Lower leg skin (tissue), 4 donors: Measurements from ENCODE around the gene SPARC. TPM values are rescaled to one million over a fixed set of nuclear protein-coding genes. Genes with fewer than 3 reads are reported as not detected.

Experiments
- DNase-seq, 2 donors: peaks; one replicate each; pipeline ENCODE4 v3.0.0-alpha.2; 2019; ENCODE audit warnings: low spot score in 2 of 2
- H3K4me3 ChIP-seq: fragments of 200-600 bp; sonication (generic); 2 replicates; pipeline ENCODE4 v1.5.1; 2017; ENCODE audit warnings: mild to moderate bottlenecking, low read depth; ENCODE audit not compliant: poor library complexity, severe bottlenecking
- POLR2A ChIP-seq, 2 donors: fragments of 450-650 bp; IDR thresholded peaks; one replicate each; pipeline ENCODE4 v1.6.1; 2016 to 2017; ENCODE audit warnings: antibody characterized with exemption in 2 of 2, mild to moderate bottlenecking in 1 of 2, moderate library complexity in 1 of 2
- WGBS, 2 donors: methylation state at CpG; one replicate each; pipeline ENCODE4 v1.1.5; 2018; 5-methylcytosine and 5-hydroxymethylcytosine counted together
- intact Hi-C: fragments of 100-400 bp; cut with DNase I; formaldehyde crosslinking; loops from one replicate; pipeline ENCODE4 v1.15.0; 2023; ENCODE audit warnings: low total_unique reads
- total RNA-seq, 4 donors: library from RNA; depleted of rRNA; stranded (reverse); fragments of >200 nt; gene quantifications; one replicate each; pipeline ENCODE4 v1.1.0, GENCODE V29; 2016
- TF ChIP-seq, protein P1 (sequence below), 3 donors: fragments of 450-650 bp; IDR thresholded peaks; one replicate each; pipeline ENCODE4 v1.5.1; 2016; ENCODE audit warnings: antibody characterized with exemption in 3 of 3, mild to moderate bottlenecking in 3 of 3, moderate library complexity in 2 of 3

SPARC gene
- total RNA-seq, 4 donors from 2014 or later = 133 to 494 (median 213) TPM

DNA sequence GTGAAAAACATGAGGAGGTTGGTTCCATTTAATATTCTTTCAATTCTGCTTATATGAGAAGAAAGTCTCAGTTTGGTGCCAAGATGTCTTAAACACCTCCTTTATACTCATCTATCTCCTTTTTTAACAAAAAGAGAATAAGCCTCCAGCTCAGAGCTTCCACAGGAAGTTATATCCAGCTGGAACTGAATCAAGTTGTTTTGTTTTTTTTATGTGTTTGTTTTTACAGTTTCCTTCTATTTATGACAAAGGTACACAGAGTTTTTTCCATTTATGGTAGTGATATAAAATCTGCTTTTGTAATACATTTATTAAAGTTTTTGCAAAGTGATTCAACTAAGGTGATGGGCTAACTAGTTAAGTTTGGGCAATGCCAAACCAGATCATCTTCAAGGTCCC lies 10.4 kb downstream of the SPARC start:
- H3K4me3 ChIP-seq = no peak overlapping the region
- TF ChIP-seq POLR2A (IDR thresholded peaks at IDR 0.05) = no peak
- TF ChIP-seq, protein P1, sequence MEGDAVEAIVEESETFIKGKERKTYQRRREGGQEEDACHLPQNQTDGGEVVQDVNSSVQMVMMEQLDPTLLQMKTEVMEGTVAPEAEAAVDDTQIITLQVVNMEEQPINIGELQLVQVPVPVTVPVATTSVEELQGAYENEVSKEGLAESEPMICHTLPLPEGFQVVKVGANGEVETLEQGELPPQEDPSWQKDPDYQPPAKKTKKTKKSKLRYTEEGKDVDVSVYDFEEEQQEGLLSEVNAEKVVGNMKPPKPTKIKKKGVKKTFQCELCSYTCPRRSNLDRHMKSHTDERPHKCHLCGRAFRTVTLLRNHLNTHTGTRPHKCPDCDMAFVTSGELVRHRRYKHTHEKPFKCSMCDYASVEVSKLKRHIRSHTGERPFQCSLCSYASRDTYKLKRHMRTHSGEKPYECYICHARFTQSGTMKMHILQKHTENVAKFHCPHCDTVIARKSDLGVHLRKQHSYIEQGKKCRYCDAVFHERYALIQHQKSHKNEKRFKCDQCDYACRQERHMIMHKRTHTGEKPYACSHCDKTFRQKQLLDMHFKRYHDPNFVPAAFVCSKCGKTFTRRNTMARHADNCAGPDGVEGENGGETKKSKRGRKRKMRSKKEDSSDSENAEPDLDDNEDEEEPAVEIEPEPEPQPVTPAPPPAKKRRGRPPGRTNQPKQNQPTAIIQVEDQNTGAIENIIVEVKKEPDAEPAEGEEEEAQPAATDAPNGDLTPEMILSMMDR (IDR thresholded peaks at IDR 0.05) = no peak
- intact Hi-C loops = no loop called here
- DNase-seq = no peak

DNA sequence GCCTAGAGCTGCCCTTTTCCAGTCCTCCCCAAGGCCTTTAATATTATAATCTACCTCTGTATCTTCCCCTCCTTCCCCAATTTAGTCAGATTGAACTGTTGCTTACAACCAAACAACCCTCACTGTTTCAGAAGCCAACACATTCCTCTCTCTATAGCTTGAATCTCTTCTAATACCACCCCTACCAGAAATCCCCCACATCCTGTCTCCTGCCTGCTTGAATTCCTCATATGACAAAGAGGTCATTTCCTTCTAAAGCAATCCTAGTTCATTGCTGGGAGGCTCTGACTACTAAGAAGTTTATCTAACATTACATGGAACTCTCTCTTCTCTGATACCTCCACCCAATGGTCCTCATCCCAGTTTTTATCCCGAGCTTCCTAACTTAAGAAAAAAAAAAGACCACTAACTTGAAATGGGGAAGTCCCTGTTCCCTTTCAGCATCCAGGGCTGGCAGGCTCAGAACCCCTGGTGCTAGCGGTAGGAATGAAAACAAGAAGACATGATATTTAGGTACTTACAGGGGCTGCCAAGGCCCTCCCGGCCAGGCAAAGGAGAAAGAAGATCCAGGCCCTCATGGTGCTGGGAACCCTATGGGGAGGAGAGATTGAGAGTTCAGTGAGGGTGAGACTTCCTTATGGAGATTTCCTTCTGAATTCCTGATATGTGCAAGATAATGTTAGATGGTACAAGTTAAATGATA lies 11.0 kb downstream of the SPARC start:
- no peak for DNase-seq
- WGBS, 2 donors = 27 to 30% methylated on average over 3 of the region's 3 CpGs
- intact Hi-C loops = no loop called here
- no peak overlapping the region for H3K4me3 ChIP-seq
- TF ChIP-seq, protein P1 (IDR thresholded peaks at IDR 0.05) = no peak
- TF ChIP-seq POLR2A (IDR thresholded peaks at IDR 0.05) = no peak

DNA sequence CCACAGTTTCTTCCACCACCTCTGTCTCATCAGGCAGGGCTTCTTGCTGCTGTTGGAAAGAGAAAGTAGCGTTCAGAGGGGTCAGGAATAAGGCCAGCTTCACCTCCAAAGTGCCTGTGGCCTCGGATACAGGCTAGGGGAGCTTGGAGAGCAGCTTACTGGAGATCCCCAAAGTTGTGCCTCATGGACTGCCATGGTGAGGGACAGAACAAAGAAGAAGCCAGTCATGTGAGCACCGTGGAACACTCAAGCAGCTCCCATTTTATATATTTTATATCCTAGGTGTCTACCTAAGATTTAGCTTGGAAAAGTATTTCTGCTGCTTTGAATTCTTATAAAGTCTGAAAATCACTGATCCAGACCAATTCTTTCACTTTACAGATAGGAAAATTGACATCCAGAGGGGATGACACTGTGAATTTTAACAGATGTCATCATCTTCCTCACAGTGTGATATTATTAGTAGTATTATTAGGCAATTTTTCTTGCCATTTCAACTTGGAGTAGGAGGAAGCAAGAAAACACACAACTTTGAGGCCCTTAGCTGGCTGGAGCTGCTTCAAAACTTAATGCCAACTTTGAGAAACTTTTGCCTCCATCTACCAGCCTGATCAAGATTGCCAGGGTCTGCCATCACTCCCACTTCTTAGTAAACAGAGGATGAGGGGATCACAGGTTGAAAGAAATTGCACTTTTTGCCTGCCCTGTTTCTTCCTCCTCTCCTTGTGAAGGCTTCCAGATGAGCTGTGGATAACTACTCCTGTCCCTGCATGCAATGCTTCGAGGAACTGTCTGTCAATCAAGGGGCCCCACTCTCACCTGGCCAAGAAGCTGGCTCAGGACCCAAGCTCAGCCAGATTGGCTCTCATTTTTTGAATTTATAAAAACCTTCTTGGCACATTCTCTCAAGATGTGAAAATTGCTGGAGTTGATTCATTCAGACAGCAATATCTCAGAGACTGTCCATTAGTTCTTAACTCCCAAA lies 11.8 kb downstream of the SPARC start:
- no peak for DNase-seq
- intact Hi-C loops = no loop called here
- WGBS, 2 donors = 49 to 51% methylated on average over 4 of the region's 4 CpGs
- TF ChIP-seq, protein P1 (IDR thresholded peaks at IDR 0.05) = no peak
- TF ChIP-seq POLR2A (IDR thresholded peaks at IDR 0.05) = no peak
- no peak overlapping the region for H3K4me3 ChIP-seq

DNA sequence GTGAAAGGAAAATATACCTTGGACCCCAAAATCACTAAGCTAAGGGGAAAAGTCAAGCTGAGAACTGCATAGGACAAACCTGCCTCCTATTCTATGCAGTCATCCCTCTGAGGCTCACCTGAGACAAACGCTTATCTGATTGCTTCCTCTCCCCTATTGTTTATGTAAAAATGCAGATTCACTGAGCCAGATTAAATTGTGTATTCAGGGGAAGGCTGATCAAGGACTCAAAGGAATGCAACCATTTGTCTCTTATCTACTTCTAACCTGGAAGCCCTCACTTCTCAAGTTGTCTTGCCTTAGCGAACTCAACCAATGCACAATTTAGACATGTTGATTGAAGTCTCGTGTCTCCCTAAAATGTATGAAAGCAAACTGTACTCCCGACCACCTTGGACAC lies 13.3 kb downstream of the SPARC start:
- TF ChIP-seq POLR2A (IDR thresholded peaks at IDR 0.05) = no peak
- TF ChIP-seq, protein P1 (IDR thresholded peaks at IDR 0.05) = no peak
- no peak for DNase-seq
- intact Hi-C loops = no loop called here
- no peak overlapping the region for H3K4me3 ChIP-seq
- 72 to 78% methylated on average over 4 of the region's 4 CpGs for WGBS, 2 donors

DNA sequence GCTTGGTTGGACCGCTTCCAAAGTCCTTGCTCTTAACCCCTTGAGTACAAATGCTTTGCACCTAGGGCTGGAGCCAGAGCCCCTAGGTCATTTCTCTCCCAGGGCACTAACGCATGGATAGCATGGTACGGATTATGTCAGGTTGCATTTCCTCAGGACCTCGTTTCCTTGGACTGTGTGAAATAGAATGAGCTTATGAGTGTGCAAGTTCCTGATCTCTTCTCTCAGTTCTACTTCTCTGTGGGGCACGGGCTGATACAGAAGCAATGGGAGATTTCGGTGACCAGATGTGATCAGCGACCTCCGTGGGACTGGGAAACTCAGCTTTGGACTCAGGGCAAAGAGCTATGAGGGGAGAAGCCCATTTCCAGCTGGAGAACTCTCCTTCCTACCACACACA lies 14.2 kb downstream of the SPARC start:
- DNase-seq = no peak
- TF ChIP-seq POLR2A (IDR thresholded peaks at IDR 0.05) = no peak
- TF ChIP-seq, protein P1 (IDR thresholded peaks at IDR 0.05) = no peak
- intact Hi-C loops = no loop called here
- no peak overlapping the region for H3K4me3 ChIP-seq
- WGBS, 2 donors = 56 to 69% methylated on average over 8 of the region's 8 CpGs
